Osteoblast (primary cell): ENCODE measurements around the gene WWOX. TPM values are rescaled to one million over a fixed set of nuclear protein-coding genes. Genes with fewer than 3 reads are reported as not detected.

Experiments used
- DNase-seq: peaks from one replicate; pipeline ENCODE4 v3.0.0; 2011; ENCODE audit warnings: low spot score, mixed read lengths; ENCODE audit not compliant: insufficient read length; ENCODE audit errors: missing footprints
- H2AFZ ChIP-seq: 2 replicates; pipeline ENCODE4 v1.6.0; 2011; ENCODE audit warnings: mild to moderate bottlenecking, low read length
- H3K27ac ChIP-seq: 2 replicates; pipeline ENCODE4 v1.5.1; 2011; ENCODE audit warnings: mild to moderate bottlenecking, low read depth, low read length, moderate library complexity
- H3K27me3 ChIP-seq: 2 replicates; pipeline ENCODE4 v1.6.0; 2012; ENCODE audit warnings: mild to moderate bottlenecking, control low read depth, inconsistent platforms, low read length, moderate library complexity; ENCODE audit not compliant: insufficient read depth
- H3K36me3 ChIP-seq: 2 replicates; pipeline ENCODE4 v1.5.1; 2011; ENCODE audit warnings: mild to moderate bottlenecking, low read length, control low read depth, moderate library complexity; ENCODE audit not compliant: insufficient read depth
- H3K4me1 ChIP-seq: 2 replicates; pipeline ENCODE4 v1.5.1; 2011; ENCODE audit warnings: mild to moderate bottlenecking, low read length, control low read depth, moderate library complexity; ENCODE audit not compliant: insufficient read depth
- H3K4me2 ChIP-seq: 2 replicates; pipeline ENCODE4 v1.6.0; 2011; ENCODE audit warnings: mild to moderate bottlenecking, low read length; ENCODE audit not compliant: insufficient read depth
- H3K4me3 ChIP-seq: fragments of 200-600 bp; sonication (generic); 3 replicates; pipeline ENCODE4 v1.5.1; 2012; ENCODE audit warnings: mild to moderate bottlenecking, low read length, inconsistent platforms; ENCODE audit not compliant: insufficient read depth
- H3K79me2 ChIP-seq: 2 replicates; pipeline ENCODE4 v1.6.0; 2012; ENCODE audit warnings: mild to moderate bottlenecking, low read length, control low read depth, inconsistent platforms; ENCODE audit not compliant: insufficient read depth
- H3K9me3 ChIP-seq: 2 replicates; pipeline ENCODE4 v1.5.1; 2011; ENCODE audit warnings: low read depth, low read length, control low read depth
- H4K20me1 ChIP-seq: 2 replicates; pipeline ENCODE4 v1.6.0; 2012; ENCODE audit warnings: mild to moderate bottlenecking, low read length, control low read depth; ENCODE audit not compliant: insufficient read depth
- total RNA-seq: library from RNA; depleted of rRNA; stranded (reverse); fragments of >200 nt; gene quantifications from 2 replicates; pipeline ENCODE4 v1.2.3, GENCODE V29; 2012
- TF ChIP-seq, protein P1 (sequence below): IDR thresholded peaks from 2 replicates; pipeline ENCODE4 v1.5.1; 2011; ENCODE audit warnings: mild to moderate bottlenecking, low read depth, low read length, moderate library complexity; ENCODE audit errors: extremely low read depth

The WWOX gene
- total RNA-seq, 1 donor = 23.9 TPM

DNA sequence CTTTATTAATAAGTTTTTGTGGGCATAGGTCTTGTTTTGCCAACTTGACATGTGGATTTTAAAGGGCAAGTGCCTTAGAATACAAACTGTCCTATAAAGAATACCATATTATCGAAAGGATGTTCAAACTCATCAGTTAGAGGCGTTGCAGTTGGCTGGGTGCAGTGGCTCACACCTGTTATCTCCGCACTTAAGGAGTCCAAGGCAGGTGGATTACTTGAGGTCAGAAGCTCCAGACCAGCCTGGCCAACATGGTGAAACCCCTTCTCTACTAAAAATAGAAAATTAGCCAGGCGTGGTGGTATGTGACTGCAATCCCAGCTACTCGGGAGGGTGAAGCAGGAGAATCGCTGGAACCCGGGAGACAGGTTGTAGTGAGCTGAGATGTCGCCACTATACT, 472.0 kb downstream of the WWOX start:
- Histone ChIP-seq H3K27ac (no peak overlapping the region), H4K20me1 (no peaks in the 10 kb centered on the region), H3K36me3 (no peaks in the 10 kb centered on the region), H3K4me3 (no peak overlapping the region), H3K9me3 (no peaks in the 10 kb centered on the region), H2AFZ (no peak overlapping the region), H3K4me1 (no peaks in the 10 kb centered on the region), H3K79me2 (no peaks in the 10 kb centered on the region), H3K4me2 (no peak overlapping the region), H3K27me3 (no peaks in the 10 kb centered on the region)
- no peak for DNase-seq
- TF ChIP-seq, protein P1, sequence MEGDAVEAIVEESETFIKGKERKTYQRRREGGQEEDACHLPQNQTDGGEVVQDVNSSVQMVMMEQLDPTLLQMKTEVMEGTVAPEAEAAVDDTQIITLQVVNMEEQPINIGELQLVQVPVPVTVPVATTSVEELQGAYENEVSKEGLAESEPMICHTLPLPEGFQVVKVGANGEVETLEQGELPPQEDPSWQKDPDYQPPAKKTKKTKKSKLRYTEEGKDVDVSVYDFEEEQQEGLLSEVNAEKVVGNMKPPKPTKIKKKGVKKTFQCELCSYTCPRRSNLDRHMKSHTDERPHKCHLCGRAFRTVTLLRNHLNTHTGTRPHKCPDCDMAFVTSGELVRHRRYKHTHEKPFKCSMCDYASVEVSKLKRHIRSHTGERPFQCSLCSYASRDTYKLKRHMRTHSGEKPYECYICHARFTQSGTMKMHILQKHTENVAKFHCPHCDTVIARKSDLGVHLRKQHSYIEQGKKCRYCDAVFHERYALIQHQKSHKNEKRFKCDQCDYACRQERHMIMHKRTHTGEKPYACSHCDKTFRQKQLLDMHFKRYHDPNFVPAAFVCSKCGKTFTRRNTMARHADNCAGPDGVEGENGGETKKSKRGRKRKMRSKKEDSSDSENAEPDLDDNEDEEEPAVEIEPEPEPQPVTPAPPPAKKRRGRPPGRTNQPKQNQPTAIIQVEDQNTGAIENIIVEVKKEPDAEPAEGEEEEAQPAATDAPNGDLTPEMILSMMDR = no peak

DNA sequence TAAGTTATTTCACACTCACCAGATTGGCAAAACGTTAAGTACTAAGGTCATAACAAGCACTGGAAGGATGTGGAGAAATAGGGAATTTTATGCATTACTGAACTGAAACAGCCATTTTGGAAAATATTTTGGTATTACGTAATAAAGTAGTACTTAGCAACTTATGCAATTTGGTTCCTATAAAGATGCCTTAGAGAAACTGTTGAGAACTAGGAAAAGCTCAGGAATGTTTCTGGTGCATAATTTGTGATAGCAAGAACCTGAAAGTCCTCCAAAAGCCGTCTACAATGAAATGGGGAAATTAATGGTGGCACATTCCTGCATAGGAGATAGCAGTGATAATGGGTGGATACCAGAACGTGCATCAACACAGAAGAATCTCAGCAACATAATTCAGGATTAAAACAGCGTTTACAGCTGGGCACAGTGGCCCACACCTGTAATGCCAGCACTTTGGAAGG, 472.5 kb downstream of the WWOX start:
- Histone ChIP-seq H3K4me2 (no peak overlapping the region), H3K4me3 (no peak overlapping the region), H2AFZ (no peak overlapping the region), H3K4me1 (no peaks in the 10 kb centered on the region), H3K9me3 (no peaks in the 10 kb centered on the region), H3K36me3 (no peaks in the 10 kb centered on the region), H3K79me2 (no peaks in the 10 kb centered on the region), H4K20me1 (no peaks in the 10 kb centered on the region), H3K27ac (no peak overlapping the region), H3K27me3 (no peaks in the 10 kb centered on the region)
- TF ChIP-seq, protein P1 = no peak
- no peak for DNase-seq

DNA sequence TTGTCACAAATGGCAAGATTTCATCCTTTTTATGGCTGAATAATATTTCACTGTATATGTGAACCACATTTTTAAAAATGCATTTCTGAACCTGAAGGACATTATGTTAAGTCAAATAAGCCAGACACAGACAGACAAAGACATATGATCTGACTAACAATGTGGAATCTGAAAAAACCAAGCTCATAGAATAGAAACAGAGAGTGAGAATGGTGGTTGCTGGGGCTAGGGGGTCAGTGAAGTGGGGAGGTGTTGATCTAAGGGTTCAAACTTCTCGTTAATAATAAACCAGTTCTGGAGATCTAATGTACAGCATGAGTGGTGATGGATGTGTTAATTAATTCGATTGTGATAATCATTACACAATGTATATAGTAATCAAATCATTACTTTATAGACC, 475.1 kb downstream of the WWOX start:
- DNase-seq = no peak
- H3K27me3 ChIP-seq = no peaks in the 10 kb centered on the region
- H4K20me1 ChIP-seq = no peaks in the 10 kb centered on the region
- H3K4me3 ChIP-seq = no peak overlapping the region
- no peak overlapping the region for H3K4me2 ChIP-seq
- TF ChIP-seq, protein P1 = no peak
- no peaks in the 10 kb centered on the region for H3K36me3 ChIP-seq
- no peak overlapping the region for H2AFZ ChIP-seq
- H3K9me3 ChIP-seq = no peaks in the 10 kb centered on the region
- no peaks in the 10 kb centered on the region for H3K4me1 ChIP-seq
- H3K79me2 ChIP-seq = no peaks in the 10 kb centered on the region
- no peak overlapping the region for H3K27ac ChIP-seq

DNA sequence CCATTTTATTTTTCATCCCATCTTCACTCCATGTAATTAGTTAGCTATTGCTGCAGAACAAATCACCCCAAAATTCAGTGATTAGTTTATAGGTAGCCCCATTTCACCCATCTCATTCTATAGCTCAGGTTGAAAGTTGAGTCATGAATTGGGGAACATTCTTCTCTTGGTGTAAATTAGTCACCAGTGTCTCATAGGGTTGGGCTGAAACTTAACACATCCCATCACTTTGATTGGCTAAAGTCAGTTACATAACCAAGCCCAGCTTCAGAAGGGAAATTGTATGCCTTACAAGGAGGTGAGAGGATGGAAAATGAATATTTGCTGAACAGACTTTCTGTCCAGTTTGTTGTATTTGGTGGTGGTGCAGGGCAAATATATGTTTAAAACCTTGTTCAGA, 477.5 kb downstream of the WWOX start:
- Histone ChIP-seq H3K27me3 (no peaks in the 10 kb centered on the region), H2AFZ (no peak overlapping the region), H3K79me2 (no peaks in the 10 kb centered on the region), H3K9me3 (no peaks in the 10 kb centered on the region), H3K36me3 (no peaks in the 10 kb centered on the region), H3K4me1 (no peaks in the 10 kb centered on the region), H3K27ac (no peak overlapping the region), H3K4me2 (no peak overlapping the region), H3K4me3 (no peak overlapping the region), H4K20me1 (no peaks in the 10 kb centered on the region)
- TF ChIP-seq, protein P1 = no peak
- no peak for DNase-seq
